ENCODE results near the gene PADI2.

The PADI2 gene

GRCh38 chr1:17119076-17119772 is at the start of gene PADI2:
PADI2 (minus strand) TSS chr1:17119451; CDS start chr1:17119371, 80 bp downstream.
- no peak within 1 kb of the TSS for H3K9ac ChIP-seq (ENCODE audit: low read length)
- no peak within 1 kb of the TSS for H2AFZ ChIP-seq (ENCODE audit: low read length)
- no peak within 1 kb of the TSS for H3K27ac ChIP-seq (ENCODE audit: low read depth, low read length, poor library complexity, severe bottlenecking)
- no peaks in the 10 kb centered on the region for H4K20me1 ChIP-seq (ENCODE audit: insufficient read depth, low read length)
- peak within 1 kb of the TSS; percentile 68 for H3K4me2 ChIP-seq (ENCODE audit: low read length)
- no peaks in the 10 kb centered on the region for H3F3A ChIP-seq (ENCODE audit: insufficient read depth, low read length)
- no peaks in the 10 kb centered on the region for H3K9me2 ChIP-seq (ENCODE audit: low read depth, low read length)
- no peak for TF ChIP-seq CTCF (IDR thresholded peaks at IDR 0.05; ENCODE audit: low read length)
- TF ChIP-seq EZH2 (IDR thresholded peaks at IDR 0.05; ENCODE audit: borderline replicate concordance, low read length): no peak
- peaks cover 19% of the 10 kb centered on the region; the same call in 1 of the 2 replicates for H3K27me3 ChIP-seq (ENCODE audit: insufficient read depth, low read length)
- no peaks in the 10 kb centered on the region for H3K79me2 ChIP-seq (ENCODE audit: insufficient read depth, low read length)
- peak within 1 kb of the TSS; percentile 45 for H3K4me3 ChIP-seq (ENCODE audit: low read depth, low read length, poor library complexity, severe bottlenecking)
- H3K4me1 ChIP-seq (ENCODE audit: insufficient read depth, low read length, severe bottlenecking): peaks cover 7% of the 10 kb centered on the region
- H3K9me3 ChIP-seq (ENCODE audit: low read length): no peaks in the 10 kb centered on the region
- no peaks in the 10 kb centered on the region for H3K36me3 ChIP-seq (ENCODE audit: insufficient read depth, low read length)

GRCh38 chr1:17168091-17168876 is 49.0 kb upstream of the PADI2 start:
- no peak for TF ChIP-seq CTCF (IDR thresholded peaks at IDR 0.05; ENCODE audit: low read length)
- TF ChIP-seq EZH2 (IDR thresholded peaks at IDR 0.05; ENCODE audit: borderline replicate concordance, low read length): no peak
- Histone ChIP-seq H3K4me1 (ENCODE audit: insufficient read depth, low read length, severe bottlenecking) (no peaks in the 10 kb centered on the region), H3K79me2 (ENCODE audit: insufficient read depth, low read length) (no peaks in the 10 kb centered on the region), H4K20me1 (ENCODE audit: insufficient read depth, low read length) (no peaks in the 10 kb centered on the region), H3F3A (ENCODE audit: insufficient read depth, low read length) (no peaks in the 10 kb centered on the region), H3K27ac (ENCODE audit: low read depth, low read length, poor library complexity, severe bottlenecking) (no peak overlapping the region), H3K9me2 (ENCODE audit: low read depth, low read length) (no peaks in the 10 kb centered on the region), H3K27me3 (ENCODE audit: insufficient read depth, low read length) (peaks cover 2% of the 10 kb centered on the region; the same call in 1 of the 2 replicates), H3K9me3 (ENCODE audit: low read length) (no peaks in the 10 kb centered on the region), H3K9ac (ENCODE audit: low read length) (no peak overlapping the region), H3K36me3 (ENCODE audit: insufficient read depth, low read length) (no peaks in the 10 kb centered on the region), H3K4me3 (ENCODE audit: low read depth, low read length, poor library complexity, severe bottlenecking) (no peak overlapping the region), H3K4me2 (ENCODE audit: low read length) (no peak overlapping the region), H2AFZ (ENCODE audit: low read length) (no peak overlapping the region)

DNA sequence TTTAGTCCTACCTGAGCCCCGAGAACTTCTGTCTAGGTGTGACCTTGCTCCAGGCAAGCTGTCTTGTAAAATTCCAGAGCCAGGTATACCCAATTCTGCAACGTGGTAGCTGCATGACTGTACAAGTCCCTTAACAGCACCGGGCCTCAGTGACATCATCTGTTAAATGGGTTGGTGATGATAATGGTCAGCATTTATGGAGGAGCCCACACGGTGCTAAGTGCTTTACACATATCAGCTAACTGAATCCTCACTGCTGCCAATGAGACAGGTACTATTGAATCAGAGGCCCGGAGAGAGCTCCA is 48.5 kb upstream of the PADI2 start:
- Histone ChIP-seq H2AFZ (ENCODE audit: low read length) (no peak overlapping the region), H3K27ac (ENCODE audit: low read depth, low read length, poor library complexity, severe bottlenecking) (no peak overlapping the region), H3K4me2 (ENCODE audit: low read length) (no peak overlapping the region)

More for the DNA sequence above, 48.5 kb upstream of the PADI2 start:
- no peaks in the 10 kb centered on the region for H3K9me3 ChIP-seq (ENCODE audit: low read length)
- no peaks in the 10 kb centered on the region for H3K27me3 ChIP-seq (ENCODE audit: insufficient read depth, low read length)
- no peaks in the 10 kb centered on the region for H3K4me1 ChIP-seq (ENCODE audit: insufficient read depth, low read length, severe bottlenecking)
- H3K36me3 ChIP-seq (ENCODE audit: insufficient read depth, low read length): no peaks in the 10 kb centered on the region
- H3K79me2 ChIP-seq (ENCODE audit: insufficient read depth, low read length): no peaks in the 10 kb centered on the region
- no peaks in the 10 kb centered on the region for H3F3A ChIP-seq (ENCODE audit: insufficient read depth, low read length)
- no peaks in the 10 kb centered on the region for H4K20me1 ChIP-seq (ENCODE audit: insufficient read depth, low read length)
- no peak overlapping the region for H3K4me3 ChIP-seq (ENCODE audit: low read depth, low read length, poor library complexity, severe bottlenecking)
- no peaks in the 10 kb centered on the region for H3K9me2 ChIP-seq (ENCODE audit: low read depth, low read length)
- TF ChIP-seq EZH2 (IDR thresholded peaks at IDR 0.05; ENCODE audit: borderline replicate concordance, low read length) (no peak), CTCF (IDR thresholded peaks at IDR 0.05; ENCODE audit: low read length) (no peak)
- no peak overlapping the region for H3K9ac ChIP-seq (ENCODE audit: low read length)
